NCI-H2227 (cell line): ENCODE results near the gene GMPPB.
"Not testable (repeated sequence)": the region's sequence is repeated elsewhere in the genome, so short reads cannot be mapped to it uniquely, and the experiment has no call there.

ENCODE experiments used
- DNase-seq: peaks from one replicate; lab custom pipeline; 2025; ENCODE audit not compliant: unreplicated experiment; lab: John Stamatoyannopoulos, UW

GMPPB gene

GRCh38 chr3:49723628-49724551 lies at the start of gene GMPPB:
Gene GMPPB (minus strand): TSS chr3:49723951. CDS start chr3:49723726, 225 bp downstream.
- DNase-seq, result peak; percentile 96

GRCh38 chr3:49772703-49773102 lies 49.0 kb upstream of the GMPPB start:
- DNase-seq, result no peak

- no peak for DNase-seq
Measured at GRCh38 chr3:49771340-49771938, 47.7 kb upstream of the GMPPB start.

- no peak for DNase-seq
Measured at GRCh38 chr3:49769926-49770325, 46.2 kb upstream of the GMPPB start.

GRCh38 chr3:49769286-49769915 lies 45.6 kb upstream of the GMPPB start:
- DNase-seq, result no peak

- DNase-seq, result no peak
Measured at GRCh38 chr3:49763981-49764380, 40.2 kb upstream of the GMPPB start.

GRCh38 chr3:49761661-49762060 lies 37.9 kb upstream of the GMPPB start:
- no peak for DNase-seq

GRCh38 chr3:49759226-49759625 lies 35.5 kb upstream of the GMPPB start:
- DNase-seq, result no peak

- no peak for DNase-seq
Measured at GRCh38 chr3:49757197-49757596, 33.4 kb upstream of the GMPPB start.

GRCh38 chr3:49756036-49756435 lies 32.3 kb upstream of the GMPPB start:
- no peak for DNase-seq

GRCh38 chr3:49754536-49754935 lies 30.8 kb upstream of the GMPPB start:
- DNase-seq, result no peak

- no peak for DNase-seq
Measured at GRCh38 chr3:49751501-49751900, 27.8 kb upstream of the GMPPB start.

- DNase-seq, result no peak
Measured at GRCh38 chr3:49750056-49750455, 26.3 kb upstream of the GMPPB start.

- DNase-seq, result not testable (repeated sequence)
Measured at GRCh38 chr3:49748874-49749273, 25.1 kb upstream of the GMPPB start.

- no peak for DNase-seq
Measured at GRCh38 chr3:49747792-49748480, 24.2 kb upstream of the GMPPB start.

GRCh38 chr3:49745986-49746385 lies 22.2 kb upstream of the GMPPB start:
- DNase-seq, result no peak

GRCh38 chr3:49740427-49740826 lies 16.7 kb upstream of the GMPPB start:
- DNase-seq, result no peak

GRCh38 chr3:49738067-49738713 lies 14.4 kb upstream of the GMPPB start:
- DNase-seq, result no peak

- no peak for DNase-seq
Measured at GRCh38 chr3:49734752-49735151, 11.0 kb upstream of the GMPPB start.

- no peak for DNase-seq
Measured at GRCh38 chr3:49733551-49733950, 9.8 kb upstream of the GMPPB start.

GRCh38 chr3:49732597-49732996 lies 8.8 kb upstream of the GMPPB start:
- DNase-seq, result no peak
